Calu3 (cell line): Measurements from ENCODE around the gene IGSF9B. TPM values are rescaled to one million over a fixed set of nuclear protein-coding genes. Genes with fewer than 3 reads are reported as not detected.

Source experiments
- BruUV-seq: library from RNA; stranded (reverse); fragments of 400-500 nt; replicated peaks from 2 replicates; lab custom pipeline; 2021; lab: Mats Ljungman, UMichigan
- CTCF ChIA-PET: fragments of 300-600 bp; sonication (Branson Sonifier 250); formaldehyde crosslinking; loops from one replicate; lab custom pipeline; 2022; ENCODE audit warnings: antibody characterized with exemption; lab: Charles Lee
- DNase-seq: peaks from one replicate; pipeline ENCODE4 v3.0.0; 2022
- H3K27ac Mint-ChIP-seq: one replicate; pipeline ENCODE4 v1.8.0; 2022; ENCODE audit warnings: mixed read lengths; ENCODE audit not compliant: unreplicated experiment
- H3K27me3 Mint-ChIP-seq: one replicate; pipeline ENCODE4 v1.8.0; 2022; ENCODE audit warnings: mixed read lengths; ENCODE audit not compliant: unreplicated experiment
- H3K36me3 Mint-ChIP-seq: one replicate; pipeline ENCODE4 v1.8.0; 2022; ENCODE audit warnings: mild to moderate bottlenecking, moderate library complexity, mixed read lengths; ENCODE audit not compliant: insufficient read depth, unreplicated experiment
- H3K4me1 Mint-ChIP-seq: one replicate; pipeline ENCODE4 v1.8.0; 2022; ENCODE audit warnings: mild to moderate bottlenecking, low read depth, mixed read lengths; ENCODE audit not compliant: unreplicated experiment
- H3K4me3 Mint-ChIP-seq: one replicate; pipeline ENCODE4 v1.8.0; 2022; ENCODE audit warnings: mild to moderate bottlenecking, low read depth, moderate library complexity, mixed read lengths; ENCODE audit not compliant: unreplicated experiment
- H3K9me3 Mint-ChIP-seq: one replicate; pipeline ENCODE4 v1.8.0; 2022; ENCODE audit warnings: low read depth, mixed read lengths; ENCODE audit not compliant: unreplicated experiment
- intact Hi-C: fragments of 100-400 bp; cut with micrococcal nuclease; formaldehyde crosslinking; loops from one replicate; pipeline ENCODE4 v1.10.0; 2022; ENCODE audit not compliant: unreplicated experiment
- total RNA-seq: library from RNA; stranded (reverse); gene quantifications from 2 replicates; pipeline ENCODE4 v1.2.3, GENCODE V29; 2022
- TF ChIP-seq, protein P1 (sequence below): fragments of 200-600 bp; IDR thresholded peaks from one replicate; pipeline ENCODE4 v1.8.0; 2022; ENCODE audit warnings: antibody characterized with exemption; ENCODE audit not compliant: unreplicated experiment

Gene IGSF9B
- total RNA-seq, 1 experiment from 2014 or later = 13.2 TPM

DNA sequence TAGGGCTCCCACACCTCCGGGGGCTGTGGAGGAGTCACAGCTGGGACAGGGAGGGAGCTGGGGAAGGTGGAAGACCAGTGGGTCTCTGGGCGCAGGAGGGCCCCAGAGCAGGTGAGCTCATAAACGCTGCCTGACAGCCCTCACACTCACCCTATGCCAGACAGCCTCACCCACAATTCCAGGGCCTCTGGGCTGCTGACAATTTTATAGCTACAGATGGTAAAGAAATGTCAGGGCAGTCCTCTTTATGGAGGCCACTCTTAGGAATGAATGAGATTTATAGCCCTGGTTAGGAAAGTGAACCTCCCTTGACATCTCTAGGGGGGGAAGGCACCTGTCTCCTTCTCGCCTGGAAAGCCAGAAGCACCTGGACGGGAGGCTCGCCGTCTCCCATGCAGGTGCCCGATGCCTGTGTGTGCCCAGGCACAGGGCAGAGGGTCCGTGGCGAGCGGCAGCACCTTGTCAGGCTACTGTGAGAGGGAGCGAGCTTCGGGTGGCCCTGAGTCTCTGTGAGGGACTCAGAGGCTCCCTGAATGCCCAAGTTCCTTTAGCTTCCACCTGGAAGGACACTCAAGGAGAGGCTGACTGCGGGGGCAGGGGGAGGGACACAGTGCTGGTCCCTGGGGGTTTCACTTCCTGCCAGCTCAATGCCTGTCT, 39.9 kb downstream of the IGSF9B start:
- no peak overlapping the region for H3K27ac Mint-ChIP-seq
- H3K4me3 Mint-ChIP-seq = no peak overlapping the region
- TF ChIP-seq, protein P1, sequence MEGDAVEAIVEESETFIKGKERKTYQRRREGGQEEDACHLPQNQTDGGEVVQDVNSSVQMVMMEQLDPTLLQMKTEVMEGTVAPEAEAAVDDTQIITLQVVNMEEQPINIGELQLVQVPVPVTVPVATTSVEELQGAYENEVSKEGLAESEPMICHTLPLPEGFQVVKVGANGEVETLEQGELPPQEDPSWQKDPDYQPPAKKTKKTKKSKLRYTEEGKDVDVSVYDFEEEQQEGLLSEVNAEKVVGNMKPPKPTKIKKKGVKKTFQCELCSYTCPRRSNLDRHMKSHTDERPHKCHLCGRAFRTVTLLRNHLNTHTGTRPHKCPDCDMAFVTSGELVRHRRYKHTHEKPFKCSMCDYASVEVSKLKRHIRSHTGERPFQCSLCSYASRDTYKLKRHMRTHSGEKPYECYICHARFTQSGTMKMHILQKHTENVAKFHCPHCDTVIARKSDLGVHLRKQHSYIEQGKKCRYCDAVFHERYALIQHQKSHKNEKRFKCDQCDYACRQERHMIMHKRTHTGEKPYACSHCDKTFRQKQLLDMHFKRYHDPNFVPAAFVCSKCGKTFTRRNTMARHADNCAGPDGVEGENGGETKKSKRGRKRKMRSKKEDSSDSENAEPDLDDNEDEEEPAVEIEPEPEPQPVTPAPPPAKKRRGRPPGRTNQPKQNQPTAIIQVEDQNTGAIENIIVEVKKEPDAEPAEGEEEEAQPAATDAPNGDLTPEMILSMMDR = no peak
- no peaks in the 10 kb centered on the region for H3K36me3 Mint-ChIP-seq
- no peak for DNase-seq
- CTCF ChIA-PET = no interaction called here
- BruUV-seq = no TSS peak
- H3K27me3 Mint-ChIP-seq = no peaks in the 10 kb centered on the region
- H3K4me1 Mint-ChIP-seq = no peaks in the 10 kb centered on the region
- intact Hi-C loops = no loop called here
- H3K9me3 Mint-ChIP-seq = no peaks in the 10 kb centered on the region

- CTCF ChIA-PET = no interaction called here
- intact Hi-C loops = no loop called here
- Mint-ChIP-seq H3K27ac (no peak overlapping the region), H3K4me1 (no peaks in the 10 kb centered on the region), H3K27me3 (no peaks in the 10 kb centered on the region), H3K9me3 (no peaks in the 10 kb centered on the region), H3K36me3 (no peaks in the 10 kb centered on the region), H3K4me3 (no peak overlapping the region)
- no peak for DNase-seq
- TF ChIP-seq, protein P1 = no peak
- no TSS peak for BruUV-seq
Measured at GRCh38 chr11:133913761-133914160, 43.0 kb downstream of the IGSF9B start.

GRCh38 chr11:133911171-133911570, 45.6 kb downstream of the IGSF9B start:
- Mint-ChIP-seq H3K36me3 (no peaks in the 10 kb centered on the region), H3K4me1 (no peaks in the 10 kb centered on the region), H3K9me3 (no peaks in the 10 kb centered on the region), H3K27ac (no peak overlapping the region), H3K27me3 (no peaks in the 10 kb centered on the region), H3K4me3 (no peak overlapping the region)
- peak; percentile 25 for DNase-seq
- BruUV-seq = no TSS peak
- CTCF ChIA-PET = no interaction called here
- intact Hi-C loops = no loop called here
- TF ChIP-seq, protein P1 = peak; percentile 22

GRCh38 chr11:133910101-133910500, 46.7 kb downstream of the IGSF9B start:
- CTCF ChIA-PET = no interaction called here
- no peak for DNase-seq
- no peaks in the 10 kb centered on the region for H3K27me3 Mint-ChIP-seq
- H3K9me3 Mint-ChIP-seq = no peaks in the 10 kb centered on the region
- no peaks in the 10 kb centered on the region for H3K36me3 Mint-ChIP-seq
- TF ChIP-seq, protein P1 = no peak
- no peak overlapping the region for H3K27ac Mint-ChIP-seq
- BruUV-seq = no TSS peak
- no peak overlapping the region for H3K4me3 Mint-ChIP-seq
- H3K4me1 Mint-ChIP-seq = no peaks in the 10 kb centered on the region
- intact Hi-C loops = no loop called here
